Smooth muscle cell (in vitro differentiated cells): ENCODE measurements around the gene PHACTR3. TPM values are rescaled to one million over a fixed set of nuclear protein-coding genes. Genes with fewer than 3 reads are reported as not detected.

Experiments used
- DNase-seq: peaks from one replicate; lab custom pipeline; 2025; ENCODE audit not compliant: unreplicated experiment; lab: John Stamatoyannopoulos, UW
- H2AFZ ChIP-seq: fragments of 200-600 bp; sonication (generic); 2 replicates; pipeline ENCODE4 v1.6.0; 2016; ENCODE audit warnings: antibody characterized with exemption, low read depth, mild to moderate bottlenecking
- H3F3A ChIP-seq: fragments of 200-600 bp; sonication (generic); 2 replicates; pipeline ENCODE4 v1.6.0; 2017; ENCODE audit warnings: antibody characterized with exemption, low read depth
- H3K27ac ChIP-seq: fragments of 200-600 bp; sonication (generic); 2 replicates; pipeline ENCODE4 v1.5.1; 2016; ENCODE audit warnings: low read depth, mild to moderate bottlenecking
- H3K27me3 ChIP-seq: fragments of 200-600 bp; sonication (generic); 2 replicates; pipeline ENCODE4 v1.6.1; 2016; ENCODE audit warnings: low read depth, mild to moderate bottlenecking
- H3K36me3 ChIP-seq: fragments of 200-600 bp; sonication (generic); 2 replicates; pipeline ENCODE4 v1.5.1; 2016; ENCODE audit warnings: low read depth
- H3K4me1 ChIP-seq: fragments of 200-600 bp; sonication (generic); 2 replicates; pipeline ENCODE4 v1.5.1; 2016; ENCODE audit warnings: low read depth
- H3K4me2 ChIP-seq: fragments of 200-600 bp; sonication (generic); 2 replicates; pipeline ENCODE4 v1.6.0; 2016; ENCODE audit warnings: mild to moderate bottlenecking
- H3K4me3 ChIP-seq: fragments of 200-600 bp; sonication (generic); 2 replicates; pipeline ENCODE4 v1.5.1; 2016; ENCODE audit warnings: mild to moderate bottlenecking
- H3K79me2 ChIP-seq: fragments of 200-600 bp; sonication (generic); 2 replicates; pipeline ENCODE4 v1.6.0; 2016; ENCODE audit warnings: low read depth, mild to moderate bottlenecking
- H3K9ac ChIP-seq: fragments of 200-600 bp; sonication (generic); 2 replicates; pipeline ENCODE4 v1.6.0; 2016; ENCODE audit warnings: low read depth
- H3K9me3 ChIP-seq: fragments of 200-600 bp; sonication (generic); replicated peaks from 2 replicates; pipeline ENCODE4 v1.5.1; 2016; ENCODE audit warnings: low read depth
- H4K20me1 ChIP-seq: fragments of 200-600 bp; sonication (generic); 2 replicates; pipeline ENCODE4 v1.6.0; 2016; ENCODE audit warnings: low read depth
- WGBS: methylation state at CpG from one replicate; pipeline ENCODE4 v1.1.7; 2016; ENCODE audit warnings: low lambda C conversion rate; 5-methylcytosine and 5-hydroxymethylcytosine counted together
- polyA plus RNA-seq: library from polyadenylated mRNA; unstranded; fragments of >200 nt; fragmentation: Nextera tagmentation; extraction: Ambion mirVana; gene quantifications from 2 replicates; pipeline ENCODE4 v1.2.1, GENCODE V29; 2016
- total RNA-seq: library from RNA; depleted of rRNA; stranded (reverse); fragments of >200 nt; gene quantifications from 2 replicates; pipeline ENCODE4 v1.2.3, GENCODE V29; 2014
- TF ChIP-seq, protein P1 (sequence below): fragments of 200-600 bp; sonication (generic); IDR thresholded peaks from 2 replicates; pipeline ENCODE4 v1.5.1; 2017; ENCODE audit warnings: borderline replicate concordance, mild to moderate bottlenecking, antibody characterized with exemption; ENCODE audit not compliant: insufficient read depth, poor library complexity, severe bottlenecking

Gene PHACTR3
- total and polyA plus RNA-seq, 2 experiments from 2014 or later, result 0.76 to 2.6 TPM

DNA sequence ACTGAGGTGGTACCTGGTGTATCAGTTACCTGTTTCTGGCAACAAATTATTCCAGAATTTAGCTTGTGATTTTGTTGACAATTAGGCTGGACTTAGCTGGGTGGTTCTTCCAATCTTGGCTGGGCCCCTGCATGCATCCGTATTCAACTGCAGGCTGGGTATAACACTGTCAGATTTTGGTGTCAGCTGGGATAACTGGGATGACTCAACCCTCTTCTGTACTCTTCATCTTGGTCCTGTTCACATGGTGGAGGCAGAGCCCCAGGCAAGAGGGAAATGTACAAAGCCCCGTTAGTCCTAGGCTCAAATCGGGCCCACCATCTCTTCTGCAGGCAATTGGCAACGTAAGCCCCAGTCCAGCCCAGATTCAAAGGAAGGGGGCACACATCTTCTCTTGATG, 89.2 kb downstream of the PHACTR3 start:
- no peaks in the 10 kb centered on the region for H4K20me1 ChIP-seq
- H3K4me1 ChIP-seq, result no peaks in the 10 kb centered on the region
- H3K4me2 ChIP-seq, result no peak overlapping the region
- no peak for DNase-seq
- H3K27me3 ChIP-seq, result no peaks in the 10 kb centered on the region
- no peaks in the 10 kb centered on the region for H3K36me3 ChIP-seq
- H3K27ac ChIP-seq, result no peak overlapping the region
- TF ChIP-seq, protein P1, sequence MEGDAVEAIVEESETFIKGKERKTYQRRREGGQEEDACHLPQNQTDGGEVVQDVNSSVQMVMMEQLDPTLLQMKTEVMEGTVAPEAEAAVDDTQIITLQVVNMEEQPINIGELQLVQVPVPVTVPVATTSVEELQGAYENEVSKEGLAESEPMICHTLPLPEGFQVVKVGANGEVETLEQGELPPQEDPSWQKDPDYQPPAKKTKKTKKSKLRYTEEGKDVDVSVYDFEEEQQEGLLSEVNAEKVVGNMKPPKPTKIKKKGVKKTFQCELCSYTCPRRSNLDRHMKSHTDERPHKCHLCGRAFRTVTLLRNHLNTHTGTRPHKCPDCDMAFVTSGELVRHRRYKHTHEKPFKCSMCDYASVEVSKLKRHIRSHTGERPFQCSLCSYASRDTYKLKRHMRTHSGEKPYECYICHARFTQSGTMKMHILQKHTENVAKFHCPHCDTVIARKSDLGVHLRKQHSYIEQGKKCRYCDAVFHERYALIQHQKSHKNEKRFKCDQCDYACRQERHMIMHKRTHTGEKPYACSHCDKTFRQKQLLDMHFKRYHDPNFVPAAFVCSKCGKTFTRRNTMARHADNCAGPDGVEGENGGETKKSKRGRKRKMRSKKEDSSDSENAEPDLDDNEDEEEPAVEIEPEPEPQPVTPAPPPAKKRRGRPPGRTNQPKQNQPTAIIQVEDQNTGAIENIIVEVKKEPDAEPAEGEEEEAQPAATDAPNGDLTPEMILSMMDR, result no peak
- no peak overlapping the region for H3K4me3 ChIP-seq
- peaks cover 6% of the 10 kb centered on the region for H3K9me3 ChIP-seq
- H3F3A ChIP-seq, result no peaks in the 10 kb centered on the region
- H3K79me2 ChIP-seq, result no peaks in the 10 kb centered on the region
- WGBS, result 66% methylated on average over 4 of the region's 4 CpGs
- no peak overlapping the region for H3K9ac ChIP-seq
- H2AFZ ChIP-seq, result no peak overlapping the region

GRCh38 chr20:59696476-59696875, 92.1 kb downstream of the PHACTR3 start:
- H3K9me3 ChIP-seq, result peaks cover 6% of the 10 kb centered on the region
- no peak overlapping the region for H2AFZ ChIP-seq
- no peaks in the 10 kb centered on the region for H3K36me3 ChIP-seq
- no peaks in the 10 kb centered on the region for H3K4me1 ChIP-seq
- H3K27me3 ChIP-seq, result no peaks in the 10 kb centered on the region
- DNase-seq, result no peak
- TF ChIP-seq, protein P1, result no peak
- H4K20me1 ChIP-seq, result no peaks in the 10 kb centered on the region
- 64% methylated on average over 5 of the region's 5 CpGs for WGBS
- no peak overlapping the region for H3K4me2 ChIP-seq
- H3K79me2 ChIP-seq, result no peaks in the 10 kb centered on the region
- H3K4me3 ChIP-seq, result no peak overlapping the region
- no peak overlapping the region for H3K27ac ChIP-seq
- no peaks in the 10 kb centered on the region for H3F3A ChIP-seq
- H3K9ac ChIP-seq, result no peak overlapping the region

GRCh38 chr20:59697068-59697467, 92.7 kb downstream of the PHACTR3 start:
- Histone ChIP-seq H3K4me1 (no peaks in the 10 kb centered on the region), H3K9ac (no peak overlapping the region), H2AFZ (no peak overlapping the region), H3K79me2 (no peaks in the 10 kb centered on the region), H3F3A (no peaks in the 10 kb centered on the region), H3K4me3 (no peak overlapping the region), H3K27me3 (no peaks in the 10 kb centered on the region), H3K4me2 (no peak overlapping the region), H3K27ac (no peak overlapping the region), H3K36me3 (no peaks in the 10 kb centered on the region), H3K9me3 (peaks cover 6% of the 10 kb centered on the region), H4K20me1 (no peaks in the 10 kb centered on the region)
- TF ChIP-seq, protein P1, result no peak
- WGBS, result 84% methylated on average over 4 of the region's 4 CpGs
- no peak for DNase-seq

DNA sequence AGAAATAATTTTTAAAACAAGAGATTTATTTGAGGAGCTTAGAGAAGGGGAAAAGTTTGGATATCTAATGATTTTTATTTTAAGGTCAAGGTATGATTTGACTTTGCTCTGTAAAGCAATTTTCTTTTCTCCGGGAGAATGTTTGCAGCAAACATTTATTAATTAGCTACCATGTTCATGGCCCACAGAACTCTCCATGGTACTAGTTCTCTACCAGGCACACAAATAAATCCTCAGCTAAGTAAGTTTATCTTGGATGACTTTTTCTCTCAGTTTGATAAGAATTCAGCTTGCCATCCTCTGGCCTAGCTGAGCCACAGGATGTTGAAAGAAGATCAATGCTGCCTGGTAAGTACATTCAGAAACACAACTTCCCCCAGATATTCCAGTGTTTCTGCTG, 94.3 kb downstream of the PHACTR3 start:
- Histone ChIP-seq H3F3A (no peaks in the 10 kb centered on the region), H3K79me2 (no peaks in the 10 kb centered on the region), H3K4me3 (no peak overlapping the region), H4K20me1 (no peaks in the 10 kb centered on the region), H3K36me3 (no peaks in the 10 kb centered on the region), H3K27ac (no peak overlapping the region), H3K27me3 (no peaks in the 10 kb centered on the region), H3K4me1 (no peaks in the 10 kb centered on the region), H3K4me2 (no peak overlapping the region), H3K9ac (no peak overlapping the region), H2AFZ (no peak overlapping the region), H3K9me3 (peaks cover 6% of the 10 kb centered on the region)
- no peak for DNase-seq
- TF ChIP-seq, protein P1, result no peak
- WGBS, result 88% methylated on average over 1 of the region's 1 CpG
